Measurements from ENCODE around the gene WDR4.
"Not testable (repeated sequence)": the region's sequence is repeated elsewhere in the genome, so short reads cannot be mapped to it uniquely, and the experiment has no call there.

The WDR4 gene

GRCh38 chr21:42851812-42852665 lies 27.3 kb downstream of the WDR4 start:
- no peak for DNase-seq

GRCh38 chr21:42850866-42851391 lies 28.4 kb downstream of the WDR4 start:
- DNase-seq: peak; percentile 8

GRCh38 chr21:42850463-42850862 lies 28.9 kb downstream of the WDR4 start:
- DNase-seq: no peak

GRCh38 chr21:42849759-42850412 lies 29.5 kb downstream of the WDR4 start:
- DNase-seq: no peak

GRCh38 chr21:42848932-42849758 lies 30.2 kb downstream of the WDR4 start:
- no peak for DNase-seq

GRCh38 chr21:42848144-42848931 lies 31.0 kb downstream of the WDR4 start:
- DNase-seq: not testable (repeated sequence)

GRCh38 chr21:42847726-42848125 lies 31.6 kb downstream of the WDR4 start:
- DNase-seq: no peak

- no peak for DNase-seq
Measured at GRCh38 chr21:42847051-42847707, 32.2 kb downstream of the WDR4 start.

- no peak for DNase-seq
Measured at GRCh38 chr21:42846221-42846620, 33.1 kb downstream of the WDR4 start.

GRCh38 chr21:42845296-42845965 lies 33.9 kb downstream of the WDR4 start:
- no peak for DNase-seq

GRCh38 chr21:42844411-42845113 lies 34.8 kb downstream of the WDR4 start:
- DNase-seq: no peak

- no peak for DNase-seq
Measured at GRCh38 chr21:42843056-42843455, 36.3 kb downstream of the WDR4 start.

- DNase-seq: not testable (repeated sequence)
Measured at GRCh38 chr21:42841916-42842655, 37.3 kb downstream of the WDR4 start.

GRCh38 chr21:42841156-42841915 lies 38.0 kb downstream of the WDR4 start:
- DNase-seq: no peak

GRCh38 chr21:42840411-42841155 lies 38.8 kb downstream of the WDR4 start:
- no peak for DNase-seq

GRCh38 chr21:42839271-42840231 lies 39.8 kb downstream of the WDR4 start:
- DNase-seq: no peak

- DNase-seq: not testable (repeated sequence)
Measured at GRCh38 chr21:42838212-42838690, 41.1 kb downstream of the WDR4 start.
